SK-N-MC (cell line): Measurements from ENCODE around the gene CLIP1.

Experiments used
- DNase-seq: peaks from one replicate; pipeline ENCODE4 v3.0.0-alpha.2; 2011; ENCODE audit warnings: low read depth, low spot score
- H3K27ac ChIP-seq: fragments of 200-600 bp; sonication (generic); 2 replicates; pipeline ENCODE4 v1.5.1; 2016; ENCODE audit warnings: mixed run types
- H3K36me3 ChIP-seq: fragments of 200-600 bp; sonication (generic); 2 replicates; pipeline ENCODE4 v1.6.1; 2017; ENCODE audit warnings: antibody characterized with exemption, low read length, mixed read lengths; ENCODE audit not compliant: insufficient read depth
- H3K4me3 ChIP-seq: fragments of 200-600 bp; sonication (generic); 2 replicates; pipeline ENCODE4 v1.5.1; 2016
- H3K9ac ChIP-seq: fragments of 200-600 bp; sonication (generic); 2 replicates; pipeline ENCODE4 v1.8.0; 2017; ENCODE audit warnings: mixed run types, mixed read lengths; ENCODE audit not compliant: insufficient read length
- H3K9me3 ChIP-seq: fragments of 200-600 bp; sonication (generic); 2 replicates; pipeline ENCODE4 v1.6.1; 2017; ENCODE audit warnings: low read depth, mild to moderate bottlenecking, antibody characterized with exemption, low read length, moderate library complexity, mixed read lengths
- EZH2 ChIP-seq: fragments of 200-600 bp; sonication (generic); IDR thresholded peaks from one replicate; pipeline ENCODE4 v1.6.1; 2017; ENCODE audit warnings: antibody characterized with exemption
- FOXP2 ChIP-seq: optimal IDR thresholded peaks from 2 replicates; pipeline ENCODE3; 2011; ENCODE audit warnings: mild to moderate bottlenecking, moderate library complexity; ENCODE audit not compliant: insufficient read depth; ENCODE audit errors: extremely low read length, control extremely low read depth
- POLR2AphosphoS5 ChIP-seq: IDR thresholded peaks from 2 replicates; pipeline ENCODE4 v1.6.1; 2012; ENCODE audit warnings: mild to moderate bottlenecking, low read depth, low read length, borderline replicate concordance

Gene CLIP1

DNA sequence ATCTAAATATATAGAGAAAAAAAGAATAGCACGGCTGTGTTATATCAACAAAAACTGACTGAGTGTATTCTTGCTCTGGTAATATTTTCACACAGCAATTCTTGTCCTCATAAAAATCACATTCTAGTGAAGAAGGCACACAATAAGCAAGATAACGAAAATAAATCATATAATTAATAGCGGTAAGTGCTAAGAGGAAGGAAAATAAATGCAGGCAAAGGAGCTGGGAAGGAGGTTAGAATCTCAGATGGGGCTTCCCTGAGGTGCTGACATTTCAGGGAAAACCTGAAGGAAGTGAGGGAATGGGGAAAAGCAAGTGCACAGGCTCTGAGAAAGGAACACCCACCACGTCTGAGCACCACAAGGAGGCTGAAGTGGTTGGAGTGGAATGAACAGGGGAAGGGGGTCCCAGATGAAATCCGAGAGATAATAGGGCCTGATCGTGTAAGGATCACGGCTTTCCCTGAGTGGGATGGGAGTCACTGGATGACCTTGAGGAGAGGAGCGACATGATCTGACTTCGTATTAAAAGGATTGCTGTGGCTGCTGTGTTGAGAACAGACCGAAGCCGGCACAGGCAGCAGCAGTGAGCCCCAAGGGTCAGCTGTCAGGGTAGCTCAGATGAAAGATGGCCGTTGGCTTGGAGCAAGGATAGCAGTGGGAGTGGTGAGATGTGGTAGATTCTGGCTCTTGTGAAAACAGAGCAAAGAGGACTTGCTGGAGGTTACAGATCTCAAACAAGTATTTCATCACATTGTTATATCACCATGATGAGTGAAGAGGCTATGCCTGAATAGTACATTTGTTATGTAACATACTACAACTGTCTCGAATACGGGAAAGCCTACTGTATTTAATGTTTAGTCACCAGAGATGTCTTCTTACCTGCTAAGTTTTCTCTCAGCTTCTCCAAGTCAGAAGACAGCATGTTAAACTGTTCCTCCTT, 89.1 kb downstream of the CLIP1 start:
- peak overlapping the region; percentile 28; the same call in 1 of the 2 replicates for H3K27ac ChIP-seq
- H3K9me3 ChIP-seq, result no peaks in the 10 kb centered on the region
- peaks cover 9% of the 10 kb centered on the region; the same call in 1 of the 2 replicates for H3K36me3 ChIP-seq
- no peak overlapping the region for H3K4me3 ChIP-seq
- no peak for TF ChIP-seq EZH2
- TF ChIP-seq POLR2AphosphoS5, result no peak
- TF ChIP-seq FOXP2, result no peak
- peak overlapping the region; percentile 30 for H3K9ac ChIP-seq
- no peak for DNase-seq

DNA sequence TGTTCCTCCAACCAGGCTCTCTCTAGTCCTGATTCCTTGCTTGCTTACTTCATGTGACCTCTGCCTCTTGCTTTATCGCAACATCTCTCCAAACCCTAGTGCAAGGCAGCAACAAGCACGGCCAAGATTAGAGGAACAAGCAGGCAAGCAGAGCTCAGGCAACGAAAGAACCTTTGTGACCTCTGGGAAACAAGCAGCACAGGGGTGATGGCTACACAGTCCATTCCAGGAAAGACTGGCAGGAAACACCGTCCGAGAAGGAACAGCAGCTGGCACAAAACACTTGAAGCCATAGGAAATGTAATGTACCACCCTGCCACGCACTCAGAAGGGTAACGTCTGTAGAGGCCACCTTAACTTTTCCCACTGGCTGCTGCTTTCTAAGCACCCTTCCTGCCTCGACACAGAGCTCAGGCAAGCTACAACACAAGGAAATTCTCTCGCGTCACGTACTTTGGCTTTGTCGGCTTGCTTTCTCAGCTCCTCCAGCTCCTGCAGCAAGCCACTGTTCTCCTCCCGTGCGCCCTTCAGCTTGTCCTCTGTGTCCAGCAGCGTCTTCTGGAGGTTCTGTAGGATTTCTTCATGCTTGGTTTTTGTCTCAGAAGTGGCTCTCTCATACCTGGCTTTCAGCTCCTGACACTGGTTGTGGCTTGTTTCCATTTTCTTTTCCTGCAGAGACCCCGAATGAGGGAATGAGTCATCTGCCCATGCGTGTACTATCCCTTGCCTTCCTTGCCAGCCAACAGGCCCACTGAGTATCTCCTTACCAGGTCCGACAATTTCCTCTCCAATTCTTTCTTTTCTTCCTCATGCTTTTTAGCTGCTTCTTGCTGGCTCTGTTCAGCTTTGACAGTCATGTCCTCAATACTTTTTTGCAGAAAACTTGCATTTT, 94.7 kb downstream of the CLIP1 start:
- no peak overlapping the region for H3K9ac ChIP-seq
- no peak overlapping the region for H3K4me3 ChIP-seq
- H3K9me3 ChIP-seq, result no peaks in the 10 kb centered on the region
- no peak overlapping the region for H3K27ac ChIP-seq
- DNase-seq, result no peak
- no peak for TF ChIP-seq EZH2
- no peak for TF ChIP-seq POLR2AphosphoS5
- peaks cover 23% of the 10 kb centered on the region for H3K36me3 ChIP-seq

DNA sequence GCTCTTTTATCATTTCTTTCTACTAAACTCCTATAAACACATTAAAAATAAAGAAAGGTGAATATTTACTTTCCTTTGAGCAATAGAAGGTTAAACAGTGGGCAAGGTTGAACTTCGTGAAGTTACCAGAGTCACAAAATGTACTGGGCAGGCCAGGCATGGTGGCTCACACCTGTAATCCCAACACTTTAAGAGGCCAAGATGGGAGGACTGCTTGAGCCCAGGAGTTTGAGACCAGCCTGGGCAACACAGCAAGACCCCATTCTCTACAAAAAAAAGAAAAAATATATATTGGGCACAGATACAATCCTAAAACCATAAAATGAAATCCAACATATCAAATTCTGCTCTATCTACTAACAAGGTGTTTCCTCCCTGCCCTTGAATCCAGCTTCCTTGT, 95.5 kb downstream of the CLIP1 start:
- TF ChIP-seq POLR2AphosphoS5 (no peak), EZH2 (no peak), FOXP2 (no peak)
- Histone ChIP-seq H3K9ac (no peak overlapping the region), H3K36me3 (peaks cover 23% of the 10 kb centered on the region)

DNA sequence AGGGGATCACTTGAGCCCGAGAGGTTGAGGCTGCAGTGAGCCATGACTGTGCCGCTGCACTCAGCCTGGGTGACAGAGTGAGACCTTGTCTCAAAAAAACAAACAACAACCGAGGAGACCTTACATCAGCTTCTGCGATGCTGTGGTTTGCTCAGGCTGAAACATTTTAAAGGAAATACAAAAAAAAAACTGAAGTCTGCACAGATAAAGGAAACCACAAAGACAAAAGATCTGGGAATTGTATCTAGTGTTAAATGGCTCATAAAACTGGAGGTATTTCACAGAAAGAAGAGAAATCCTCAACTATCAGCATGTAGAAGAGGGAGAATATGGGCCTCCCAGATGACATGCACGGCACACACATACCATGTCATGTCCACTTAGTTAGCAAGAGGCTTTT, 95.9 kb downstream of the CLIP1 start:
- no peak for DNase-seq
- no peak overlapping the region for H3K9ac ChIP-seq
- no peak overlapping the region for H3K27ac ChIP-seq
- H3K9me3 ChIP-seq, result no peaks in the 10 kb centered on the region
- H3K36me3 ChIP-seq, result peaks cover 23% of the 10 kb centered on the region
- TF ChIP-seq POLR2AphosphoS5, result no peak
- TF ChIP-seq FOXP2, result no peak
- no peak for TF ChIP-seq EZH2
- no peak overlapping the region for H3K4me3 ChIP-seq

More for the DNA sequence above, 95.5 kb downstream of the CLIP1 start:
- no peak overlapping the region for H3K27ac ChIP-seq
- DNase-seq, result no peak
- H3K9me3 ChIP-seq, result no peaks in the 10 kb centered on the region
- H3K4me3 ChIP-seq, result no peak overlapping the region

DNA sequence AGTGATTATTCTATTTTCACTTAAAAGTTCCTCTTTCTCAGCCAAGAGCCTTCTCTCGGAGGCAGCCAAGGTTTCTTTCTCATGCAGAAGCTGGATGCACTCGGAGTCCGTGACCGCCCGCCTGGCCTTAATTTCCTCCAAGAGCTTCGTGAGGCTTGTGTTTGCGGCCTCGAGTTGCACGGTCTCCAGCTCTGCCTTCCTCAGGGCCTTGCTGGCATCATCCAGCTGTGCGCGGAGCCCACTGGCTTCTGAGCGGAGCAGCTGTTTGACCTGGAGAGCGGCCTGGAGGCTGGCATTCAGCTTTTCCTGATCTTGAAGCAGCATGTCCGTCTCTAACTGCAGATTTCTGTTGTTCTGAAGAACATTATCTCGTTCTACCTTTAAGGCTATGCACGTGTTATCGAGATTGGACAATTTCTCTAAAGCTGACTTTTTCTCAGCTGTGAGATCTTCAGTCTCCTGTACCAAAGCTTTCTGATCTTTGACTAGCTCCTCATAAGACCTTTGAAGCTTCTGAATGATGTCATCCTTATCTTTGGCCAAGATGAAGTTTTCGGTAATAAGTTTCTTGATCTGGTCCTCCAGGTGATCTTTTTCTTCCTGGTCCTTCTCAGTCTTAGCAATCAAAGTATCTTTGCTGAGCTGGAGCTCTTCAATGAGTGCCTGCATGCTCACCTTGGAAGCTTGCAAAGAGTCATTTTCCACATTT, 99.0 kb downstream of the CLIP1 start:
- TF ChIP-seq POLR2AphosphoS5 (no peak), EZH2 (no peak), FOXP2 (no peak)
- Histone ChIP-seq H3K9ac (no peak overlapping the region), H3K36me3 (peaks cover 27% of the 10 kb centered on the region), H3K9me3 (no peaks in the 10 kb centered on the region), H3K4me3 (no peak overlapping the region), H3K27ac (no peak overlapping the region)
- no peak for DNase-seq

DNA sequence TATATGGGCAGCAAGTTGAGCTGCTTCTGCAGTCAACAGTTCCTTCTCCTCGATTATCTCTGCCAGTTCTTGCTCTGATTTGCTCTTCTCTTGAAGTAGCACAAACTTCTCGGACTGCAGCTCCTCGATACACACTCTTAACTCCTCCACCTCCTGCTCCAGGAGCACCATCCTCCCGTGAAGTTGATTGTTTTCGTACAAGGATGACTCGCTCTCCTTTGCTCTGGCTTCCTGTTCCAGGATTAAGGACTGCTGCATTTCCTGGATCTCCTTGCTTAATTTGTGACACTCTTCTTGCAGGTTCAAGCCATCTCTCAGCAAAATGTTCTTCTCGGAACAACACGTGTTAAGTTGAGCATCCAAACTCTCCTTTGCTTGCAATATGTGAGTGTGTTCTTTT, 100.0 kb downstream of the CLIP1 start:
- Histone ChIP-seq H3K9me3 (no peaks in the 10 kb centered on the region), H3K9ac (no peak overlapping the region), H3K36me3 (peaks cover 20% of the 10 kb centered on the region), H3K27ac (no peak overlapping the region), H3K4me3 (no peak overlapping the region)
- no peak for TF ChIP-seq EZH2
- TF ChIP-seq FOXP2, result no peak
- no peak for TF ChIP-seq POLR2AphosphoS5
- DNase-seq, result no peak

DNA sequence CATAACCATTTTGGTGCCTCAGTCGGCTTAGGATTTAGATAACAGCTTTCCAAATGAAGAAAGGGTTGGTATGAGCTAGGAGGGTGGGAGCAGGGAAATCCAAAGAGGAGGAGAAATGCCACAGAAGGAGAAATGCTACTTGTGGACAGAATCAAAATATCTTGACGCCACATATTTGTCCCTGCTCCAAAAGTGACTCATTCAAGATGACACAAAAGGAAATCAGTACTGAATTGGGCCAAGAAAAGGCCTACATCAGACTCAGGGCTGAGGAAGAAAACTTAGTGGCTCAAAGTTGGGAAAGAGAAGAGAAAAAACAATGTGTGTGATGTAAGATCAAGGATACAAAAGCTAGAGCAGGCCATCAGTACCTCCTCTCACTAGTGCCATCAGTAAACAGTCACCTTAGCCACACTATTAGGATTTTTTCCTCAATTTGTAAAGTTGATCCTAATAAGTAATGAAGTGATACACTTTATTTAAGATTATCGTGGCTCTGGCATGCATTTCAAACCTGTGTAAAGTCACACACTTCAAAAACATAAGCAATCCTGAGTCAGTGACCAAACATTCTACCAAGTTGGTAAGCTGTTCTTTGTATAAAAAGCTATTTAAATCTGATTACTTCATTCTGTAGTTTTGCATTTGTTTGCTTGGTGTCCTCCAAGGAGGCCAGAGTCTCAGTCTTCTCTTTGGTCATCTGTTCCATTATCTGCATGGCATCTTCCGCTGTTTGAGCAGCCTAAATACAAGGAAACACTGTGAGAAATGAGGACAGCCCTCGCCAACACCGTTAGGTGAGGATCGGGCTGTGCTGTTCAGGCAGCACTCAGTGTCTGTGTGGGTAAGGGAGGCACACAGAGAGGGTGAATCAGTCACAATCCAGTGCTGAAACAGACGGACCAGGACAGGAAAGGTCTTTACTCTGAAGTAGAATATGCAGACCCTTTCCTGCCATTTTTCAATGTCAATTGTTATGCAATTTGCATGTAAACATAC, 103.6 kb downstream of the CLIP1 start:
- Histone ChIP-seq H3K9me3 (no peaks in the 10 kb centered on the region), H3K9ac (no peak overlapping the region), H3K27ac (no peak overlapping the region), H3K36me3 (peaks cover 19% of the 10 kb centered on the region), H3K4me3 (no peak overlapping the region)
- DNase-seq, result no peak
- TF ChIP-seq POLR2AphosphoS5 (no peak), FOXP2 (no peak), EZH2 (no peak)
